ENCODE measurements around the gene C1orf216. TPM values are rescaled to one million over a fixed set of nuclear protein-coding genes. Genes with fewer than 3 reads are reported as not detected.

C1orf216 gene
- total and polyA plus RNA-seq, 2 donors from 2014 or later, result 6.0 to 7.4 TPM

GRCh38 chr1:35672116-35672515, 46.6 kb downstream of the C1orf216 start:
- no peaks in the 10 kb centered on the region for H3K27me3 ChIP-seq (ENCODE audit: control insufficient read depth, insufficient read depth, low read length)
- no peak overlapping the region for H3K4me3 ChIP-seq (ENCODE audit: low read length in 3 of 3)
- H3K9me3 ChIP-seq (ENCODE audit: control insufficient read depth in 2 of 3, insufficient read depth in 1 of 3, low read length in 3 of 3), result no peaks in the 10 kb centered on the region
- H3K4me1 ChIP-seq (ENCODE audit: control insufficient read depth in 2 of 3, insufficient read depth in 2 of 3, low read depth in 1 of 3, low read length in 3 of 3), result no peaks in the 10 kb centered on the region
- no peak overlapping the region for H3K27ac ChIP-seq (ENCODE audit: low read depth in 2 of 2, low read length in 2 of 2)
- no peak for TF ChIP-seq CTCF (IDR thresholded peaks at IDR 0.05; ENCODE audit: borderline replicate concordance, extremely low read depth, insufficient read depth)
- no peak overlapping the region for H3K9ac ChIP-seq (ENCODE audit: low read length in 3 of 3)
- no peaks in the 10 kb centered on the region for H3K36me3 ChIP-seq (ENCODE audit: control insufficient read depth in 2 of 3, insufficient read depth in 3 of 3, low read length in 3 of 3)
- intact Hi-C loops (cut with DNase I), result no loop called here
- FAIRE-seq, result no peak
- DNase-seq, result no peak

DNA sequence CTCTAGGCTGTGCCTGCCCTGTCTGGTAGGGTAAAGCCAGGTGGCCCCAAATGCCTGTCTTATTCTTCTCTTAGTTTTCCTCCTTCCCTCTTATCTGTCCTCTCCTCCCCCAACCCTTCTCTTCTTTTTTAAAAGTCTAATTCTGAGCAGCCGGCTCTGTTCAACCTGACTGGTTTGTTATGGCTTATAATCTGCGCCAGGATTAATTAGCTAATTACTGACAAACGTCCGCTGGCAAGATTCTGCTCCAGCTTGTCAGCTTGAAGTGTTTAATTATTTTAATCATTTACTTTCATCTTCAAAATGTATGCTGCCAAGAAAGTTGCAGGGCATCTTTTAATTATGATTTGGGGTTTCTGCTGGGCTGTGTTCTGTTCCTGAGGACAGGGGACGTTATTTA, 50.2 kb downstream of the C1orf216 start:
- FAIRE-seq (no peak), DNase-seq (no peak)
- Histone ChIP-seq H3K36me3 (ENCODE audit: control insufficient read depth in 2 of 3, insufficient read depth in 3 of 3, low read length in 3 of 3) (no peaks in the 10 kb centered on the region), H3K4me1 (ENCODE audit: control insufficient read depth in 2 of 3, insufficient read depth in 2 of 3, low read depth in 1 of 3, low read length in 3 of 3) (no peaks in the 10 kb centered on the region), H3K27me3 (ENCODE audit: control insufficient read depth, insufficient read depth, low read length) (no peaks in the 10 kb centered on the region), H3K27ac (ENCODE audit: low read depth in 2 of 2, low read length in 2 of 2) (no peak overlapping the region), H3K9ac (ENCODE audit: low read length in 3 of 3) (no peak overlapping the region), H3K4me3 (ENCODE audit: low read length in 3 of 3) (no peak overlapping the region), H3K9me3 (ENCODE audit: control insufficient read depth in 2 of 3, insufficient read depth in 1 of 3, low read length in 3 of 3) (no peaks in the 10 kb centered on the region)
- intact Hi-C loops (cut with DNase I), result no loop called here
- no peak for TF ChIP-seq CTCF (IDR thresholded peaks at IDR 0.05; ENCODE audit: borderline replicate concordance, extremely low read depth, insufficient read depth)

DNA sequence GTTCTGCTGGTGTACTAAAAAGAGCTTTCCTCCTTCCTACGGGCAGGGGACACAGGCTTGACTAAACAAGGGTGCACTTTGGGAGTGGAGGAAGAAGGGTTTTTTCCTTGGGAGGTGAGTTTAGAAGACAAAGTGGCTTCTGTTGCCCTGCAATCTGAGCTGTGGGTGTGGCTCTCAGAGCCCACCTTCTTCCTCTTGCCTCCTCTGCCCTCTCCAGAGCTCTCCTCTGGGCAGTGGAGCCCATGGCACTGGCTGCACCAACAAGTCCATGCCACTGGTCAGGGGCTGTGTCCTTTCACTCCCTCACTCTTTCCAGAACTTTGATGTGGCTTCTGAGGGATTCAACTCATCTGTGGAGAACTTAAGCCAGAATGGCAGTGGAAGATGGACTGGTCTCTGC, 51.8 kb downstream of the C1orf216 start:
- H3K4me3 ChIP-seq (ENCODE audit: low read length in 3 of 3), result no peak overlapping the region
- H3K9ac ChIP-seq (ENCODE audit: low read length in 3 of 3), result no peak overlapping the region
- H3K4me1 ChIP-seq (ENCODE audit: control insufficient read depth in 2 of 3, insufficient read depth in 2 of 3, low read depth in 1 of 3, low read length in 3 of 3), result no peaks in the 10 kb centered on the region
- H3K27ac ChIP-seq (ENCODE audit: low read depth in 2 of 2, low read length in 2 of 2), result no peak overlapping the region
- no peak for TF ChIP-seq CTCF (IDR thresholded peaks at IDR 0.05; ENCODE audit: borderline replicate concordance, extremely low read depth, insufficient read depth)
- no peak for FAIRE-seq
- no peaks in the 10 kb centered on the region for H3K36me3 ChIP-seq (ENCODE audit: control insufficient read depth in 2 of 3, insufficient read depth in 3 of 3, low read length in 3 of 3)
- intact Hi-C loops (cut with DNase I), result no loop called here
- no peak for DNase-seq
- H3K27me3 ChIP-seq (ENCODE audit: control insufficient read depth, insufficient read depth, low read length), result no peaks in the 10 kb centered on the region
- no peaks in the 10 kb centered on the region for H3K9me3 ChIP-seq (ENCODE audit: control insufficient read depth in 2 of 3, insufficient read depth in 1 of 3, low read length in 3 of 3)

DNA sequence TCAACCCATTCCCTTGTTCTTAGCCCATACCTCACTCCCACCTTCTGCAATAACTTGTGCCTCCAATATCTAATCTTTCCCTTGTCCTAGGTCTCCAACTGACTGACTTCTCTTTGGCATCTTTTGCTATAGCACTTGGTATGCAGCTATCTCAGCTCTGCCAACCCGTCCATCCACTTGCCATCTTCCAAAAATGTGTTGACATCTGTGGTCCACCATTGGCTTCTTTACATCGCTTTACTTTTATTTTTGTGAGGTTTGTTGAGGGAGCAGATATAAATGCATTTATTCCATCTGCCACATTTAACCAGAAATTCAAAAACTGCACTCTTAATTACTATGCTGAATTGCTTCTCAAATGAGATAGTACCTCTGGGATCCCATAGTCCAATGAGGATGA, 52.5 kb downstream of the C1orf216 start:
- Histone ChIP-seq H3K9ac (ENCODE audit: low read length in 3 of 3) (no peak overlapping the region), H3K27ac (ENCODE audit: low read depth in 2 of 2, low read length in 2 of 2) (no peak overlapping the region), H3K4me1 (ENCODE audit: control insufficient read depth in 2 of 3, insufficient read depth in 2 of 3, low read depth in 1 of 3, low read length in 3 of 3) (no peaks in the 10 kb centered on the region), H3K9me3 (ENCODE audit: control insufficient read depth in 2 of 3, insufficient read depth in 1 of 3, low read length in 3 of 3) (no peaks in the 10 kb centered on the region), H3K4me3 (ENCODE audit: low read length in 3 of 3) (no peak overlapping the region), H3K27me3 (ENCODE audit: control insufficient read depth, insufficient read depth, low read length) (no peaks in the 10 kb centered on the region), H3K36me3 (ENCODE audit: control insufficient read depth in 2 of 3, insufficient read depth in 3 of 3, low read length in 3 of 3) (no peaks in the 10 kb centered on the region)
- TF ChIP-seq CTCF (IDR thresholded peaks at IDR 0.05; ENCODE audit: borderline replicate concordance, extremely low read depth, insufficient read depth), result no peak
- no peak for DNase-seq
- intact Hi-C loops (cut with DNase I), result no loop called here
- no peak for FAIRE-seq
